ENCODE measurements around the gene S100PBP.

GRCh38 chr1:32887623-32888022 is 70.2 kb downstream of the S100PBP start:
- TF ChIP-seq MXI1 (IDR thresholded peaks at IDR 0.05; ENCODE audit: borderline replicate concordance, low read depth, low read length) = no peak
- TF ChIP-seq CTCF (conservative IDR thresholded peaks at IDR 0.05; ENCODE audit: low read depth, low read length) = no peak
- TF ChIP-seq SMC3 (IDR thresholded peaks at IDR 0.05; ENCODE audit: low read depth, low read length) = no peak
- TF ChIP-seq RFX5 (IDR thresholded peaks at IDR 0.05; ENCODE audit: low read depth, low read length) = no peak
- no peak for TF ChIP-seq POLR2A (IDR thresholded peaks at IDR 0.05; ENCODE audit: low read depth, low read length)
- no peak for TF ChIP-seq USF2 (IDR thresholded peaks at IDR 0.05; ENCODE audit: low read depth, low read length)
- no peak for TF ChIP-seq RCOR1 (IDR thresholded peaks at IDR 0.05; ENCODE audit: insufficient replicate concordance, low read length)
